NCI-H345 treated with DMSO at 0.1 percent for 48 hours (cell line): ENCODE results near the gene ZNF691.

Source experiments
- DNase-seq: peaks from one replicate; lab custom pipeline; 2025; ENCODE audit not compliant: unreplicated experiment; lab: John Stamatoyannopoulos, UW

Gene ZNF691

GRCh38 chr1:42832641-42833240 lies 13.7 kb upstream of the ZNF691 start:
- no peak for DNase-seq

GRCh38 chr1:42833981-42834380 lies 12.4 kb upstream of the ZNF691 start:
- no peak for DNase-seq

DNA sequence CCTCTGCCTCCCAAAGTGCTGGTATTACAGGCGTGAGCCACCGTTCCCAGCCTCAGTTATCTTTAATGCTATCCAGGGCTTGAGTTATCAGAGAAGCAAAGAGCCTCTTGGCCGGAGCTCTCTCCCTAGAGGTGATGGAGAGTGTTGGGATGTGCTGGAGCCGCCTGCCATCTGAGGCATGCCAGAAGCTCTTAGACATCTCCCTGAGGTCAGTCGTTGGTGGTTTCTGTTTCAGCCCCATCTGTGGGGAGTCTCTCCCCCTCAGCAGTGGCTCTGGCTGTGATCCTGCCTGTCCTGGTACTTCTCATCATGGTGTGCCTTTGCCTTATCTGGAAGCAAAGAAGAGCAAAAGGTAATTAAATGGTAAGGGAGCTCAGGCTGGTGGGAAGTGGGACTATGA lies 11.6 kb upstream of the ZNF691 start:
- no peak for DNase-seq

DNA sequence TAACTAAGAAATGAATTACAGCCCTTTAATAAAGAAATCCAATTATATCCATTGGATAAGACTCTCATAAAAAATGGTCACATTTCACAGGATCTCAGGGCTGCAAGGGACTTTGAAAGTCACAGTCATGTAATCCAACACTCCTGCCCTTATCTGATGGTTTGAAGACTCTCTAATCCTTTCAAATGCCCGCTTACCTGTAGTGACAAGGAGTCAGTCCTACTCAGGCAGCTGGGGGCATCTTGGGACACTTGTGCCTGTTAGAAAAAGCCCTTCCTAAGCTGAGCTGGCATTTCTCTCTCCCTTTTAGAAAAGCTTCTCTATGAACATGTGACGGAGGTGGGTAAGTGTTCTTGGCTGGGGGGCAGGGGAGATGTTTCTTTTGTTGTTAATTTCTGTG lies 11.0 kb upstream of the ZNF691 start:
- DNase-seq = no peak

- DNase-seq = no peak
Measured at GRCh38 chr1:42837709-42838108, 8.7 kb upstream of the ZNF691 start.

GRCh38 chr1:42838482-42839190 lies 7.8 kb upstream of the ZNF691 start:
- no peak for DNase-seq

GRCh38 chr1:42841010-42841409 lies 5.4 kb upstream of the ZNF691 start:
- no peak for DNase-seq

DNA sequence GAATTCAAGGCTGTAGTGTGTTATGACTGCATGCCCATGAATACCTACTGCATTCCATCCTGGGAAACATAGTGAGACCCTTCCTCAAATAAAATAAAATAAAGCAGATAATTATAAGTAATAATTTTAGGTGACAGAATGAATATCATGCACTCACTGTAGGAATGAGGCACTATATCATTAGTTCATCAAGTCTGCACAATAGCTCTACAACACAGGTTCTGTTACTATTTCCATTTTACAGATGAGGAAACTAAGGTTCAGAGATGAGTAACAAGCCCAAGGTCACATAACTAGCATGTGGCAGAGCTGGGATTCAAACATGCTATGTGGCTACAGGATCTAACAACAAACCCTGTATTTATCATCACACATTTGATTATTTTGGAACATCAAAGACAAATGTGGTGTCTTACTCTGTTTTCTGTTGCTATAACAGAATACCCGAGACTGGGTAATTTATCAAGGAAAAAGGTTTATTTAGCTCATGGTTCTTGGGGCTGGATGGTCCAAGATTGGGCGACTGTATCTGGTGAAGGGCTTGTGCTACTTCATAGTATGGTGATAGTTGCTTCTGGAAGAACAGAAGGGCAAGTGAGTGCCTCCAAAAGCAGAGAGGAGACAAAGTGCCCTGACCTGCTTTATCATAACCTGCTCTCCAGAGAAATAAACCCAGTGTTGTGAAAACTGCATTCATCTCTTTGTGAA lies 4.8 kb upstream of the ZNF691 start:
- DNase-seq = no peak

DNA sequence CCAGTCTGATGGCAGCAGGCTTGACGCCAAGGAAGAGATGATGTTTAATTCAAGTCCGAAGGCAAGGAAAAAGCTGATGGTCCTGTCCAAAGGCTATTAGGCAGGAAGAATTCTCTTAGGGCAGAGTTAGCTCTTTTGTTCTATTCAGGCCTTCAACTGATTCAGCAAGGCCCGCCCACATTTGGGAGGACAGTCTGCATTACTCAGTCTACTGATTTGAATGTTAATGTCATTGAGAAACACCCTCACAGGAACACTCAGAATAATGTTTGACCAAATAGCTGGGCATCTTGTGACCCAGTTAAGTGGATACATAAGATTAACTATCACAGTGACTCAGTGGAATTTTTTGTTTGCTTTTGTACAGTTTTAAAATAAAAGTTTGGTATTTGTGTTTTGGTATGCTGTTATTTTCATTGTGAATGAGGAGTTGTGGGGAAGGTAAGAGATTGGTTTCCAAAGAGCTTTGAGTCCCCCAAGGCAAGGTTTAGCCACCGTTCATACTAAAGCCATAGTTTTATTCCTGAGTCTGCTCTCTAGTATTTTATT lies 1.7 kb upstream of the ZNF691 start:
- no peak for DNase-seq

DNA sequence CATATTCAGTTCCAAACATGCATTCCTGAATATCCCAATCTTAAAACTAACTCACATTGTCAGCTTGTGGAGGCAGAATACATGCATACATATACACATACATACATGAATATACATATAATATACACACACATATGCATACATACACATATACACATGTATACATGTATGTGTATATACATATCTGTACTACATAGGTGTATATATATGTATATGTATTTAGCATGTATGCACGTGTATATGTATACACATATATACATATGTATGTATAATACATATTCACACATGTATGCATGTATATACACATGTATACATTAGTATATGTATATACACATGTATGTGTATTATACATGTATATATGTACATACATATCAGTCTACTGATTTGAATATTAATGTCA lies 1.2 kb upstream of the ZNF691 start:
- DNase-seq = no peak

DNA sequence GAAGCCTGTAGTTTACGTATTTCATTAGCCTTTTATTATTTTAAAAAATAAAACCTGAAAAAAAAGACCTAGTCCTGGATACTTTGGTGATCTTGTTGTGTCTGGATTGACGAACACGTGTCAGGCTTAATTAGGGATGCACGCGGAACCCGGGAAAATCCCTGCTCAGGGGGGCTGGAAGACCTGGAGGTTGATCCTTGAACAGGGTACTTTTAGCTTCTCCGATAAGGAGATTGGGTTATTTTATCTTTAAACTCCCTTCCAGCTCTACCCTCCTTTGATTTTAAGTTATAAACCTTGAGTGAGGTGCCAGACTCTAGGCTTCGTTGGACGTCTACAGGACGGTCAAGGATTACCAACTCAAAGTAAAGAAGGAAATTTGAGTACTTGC lies 552 bp upstream of the ZNF691 start:
- no peak for DNase-seq

DNA sequence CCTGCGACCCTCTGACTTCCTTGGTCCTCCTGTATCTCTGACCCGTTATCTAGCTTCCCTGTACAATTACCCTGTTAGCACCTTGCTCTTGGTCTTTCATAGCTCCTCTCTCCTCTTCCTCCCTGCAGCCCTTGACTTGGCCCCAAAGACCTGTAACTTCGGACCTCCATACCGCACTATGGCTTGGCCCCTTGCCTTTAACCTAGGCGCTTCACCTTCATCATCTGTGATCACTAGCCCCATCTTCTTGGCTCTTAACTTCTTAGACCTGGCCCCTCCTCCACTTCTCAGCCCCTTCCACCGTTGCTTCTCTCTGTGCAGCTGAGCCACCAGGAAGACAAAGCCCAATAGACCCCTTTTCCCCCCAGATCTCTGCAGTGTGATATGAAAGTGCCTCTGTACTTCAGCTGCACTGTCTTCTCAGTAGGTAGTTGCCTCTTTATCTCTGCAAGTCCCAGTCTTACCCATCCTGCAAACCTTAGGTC lies 740 bp downstream of the ZNF691 start:
- DNase-seq = no peak

DNA sequence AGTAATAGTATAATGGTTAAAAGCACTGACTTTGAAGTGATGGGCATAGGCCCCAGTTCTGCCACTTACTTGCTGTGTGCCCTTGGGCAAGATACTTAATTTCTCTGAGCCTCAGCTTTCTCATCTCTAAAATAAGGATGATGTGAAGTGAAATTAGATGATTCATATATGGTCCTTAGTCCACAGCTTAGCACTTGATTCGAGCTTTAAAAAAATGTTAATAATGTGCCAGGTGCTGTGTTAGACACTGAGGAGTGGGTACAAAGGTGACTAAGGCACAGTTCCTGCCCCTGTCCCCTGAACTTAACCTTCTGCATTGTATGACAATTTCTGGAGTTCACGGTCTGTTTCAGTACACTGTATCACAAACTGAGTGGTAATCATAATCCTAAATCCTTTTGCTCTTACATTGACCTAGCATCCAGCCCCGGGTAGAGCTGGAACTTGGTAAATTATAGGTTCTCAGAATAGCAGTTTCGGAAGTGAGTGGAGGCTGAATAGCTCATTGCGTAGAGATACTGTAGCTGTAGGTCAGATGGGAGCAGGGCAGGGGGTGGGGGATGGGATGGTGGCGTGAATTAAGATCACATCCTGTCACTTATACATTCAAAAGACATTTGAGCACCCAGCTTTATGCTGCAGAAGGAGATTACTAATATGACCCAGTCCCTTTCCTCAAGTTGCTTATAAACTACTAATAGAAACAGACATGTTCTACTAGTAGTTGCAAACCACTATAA lies 1.5 kb downstream of the ZNF691 start:
- DNase-seq = no peak

- no peak for DNase-seq
Measured at GRCh38 chr1:42848823-42849537, 2.6 kb downstream of the ZNF691 start.

GRCh38 chr1:42849944-42850343 lies 3.5 kb downstream of the ZNF691 start:
- DNase-seq = no peak

- DNase-seq = no peak
Measured at GRCh38 chr1:42851420-42851819, 5.0 kb downstream of the ZNF691 start.

GRCh38 chr1:42851960-42852607 lies 5.7 kb downstream of the ZNF691 start:
- no peak for DNase-seq

DNA sequence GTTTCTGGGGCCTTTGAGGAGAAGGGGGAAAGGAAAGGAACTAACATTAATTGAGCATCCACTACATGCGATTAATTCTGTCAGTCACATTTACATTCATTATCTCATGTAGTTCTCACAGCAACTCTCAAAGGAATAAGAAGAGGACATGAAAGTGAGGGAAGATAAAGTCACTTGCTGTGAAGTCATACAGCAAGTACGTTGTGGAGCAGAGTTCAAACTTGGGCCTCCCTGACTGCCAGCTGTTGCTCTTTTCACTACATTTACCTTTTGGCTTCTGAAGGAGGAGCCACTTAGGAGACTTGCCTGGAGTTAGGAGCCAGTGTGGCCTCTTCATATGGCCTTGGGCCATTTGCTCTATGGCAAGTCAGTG lies 6.2 kb downstream of the ZNF691 start:
- no peak for DNase-seq

GRCh38 chr1:42853116-42853884 lies 6.9 kb downstream of the ZNF691 start:
- no peak for DNase-seq
